ENCODE measurements around the gene CLCNKA. TPM values are rescaled to one million over a fixed set of nuclear protein-coding genes. Genes with fewer than 3 reads are reported as not detected.
"Not testable (repeated sequence)": the region's sequence is repeated elsewhere in the genome, so short reads cannot be mapped to it uniquely, and the experiment has no call there.

Gene CLCNKA
- total RNA-seq, 1 donor from 2014 or later: 0.65 TPM

DNA sequence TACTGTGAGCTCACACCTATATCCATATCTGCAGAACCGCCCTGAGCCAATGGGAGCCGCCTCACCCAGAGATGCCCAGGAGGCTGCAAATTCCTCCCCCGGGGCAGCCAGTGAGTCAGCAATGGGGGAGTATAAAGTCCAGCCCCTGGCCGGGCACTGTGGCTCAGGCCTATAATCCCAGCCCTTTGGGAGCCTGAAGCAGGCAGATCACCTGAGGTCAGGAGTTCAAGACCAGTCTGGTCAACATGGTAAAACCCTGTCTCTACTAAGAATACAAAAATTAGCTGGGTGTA is 16.7 kb downstream of the CLCNKA start:
- Histone ChIP-seq H3K36me3 (no peaks in the 10 kb centered on the region), H3K9me3 (no peaks in the 10 kb centered on the region), H3K4me3 (no peak overlapping the region), H3K4me1 (no peaks in the 10 kb centered on the region), H3K27ac (no peak overlapping the region), H3K27me3 (ENCODE audit: low read depth) (no peaks in the 10 kb centered on the region)
- DNase-seq: no peak
- no peak for TF ChIP-seq CTCF (IDR thresholded peaks at IDR 0.05)
- ATAC-seq: no peak
- intact Hi-C loops (cut with DNase I): no loop called here

DNA sequence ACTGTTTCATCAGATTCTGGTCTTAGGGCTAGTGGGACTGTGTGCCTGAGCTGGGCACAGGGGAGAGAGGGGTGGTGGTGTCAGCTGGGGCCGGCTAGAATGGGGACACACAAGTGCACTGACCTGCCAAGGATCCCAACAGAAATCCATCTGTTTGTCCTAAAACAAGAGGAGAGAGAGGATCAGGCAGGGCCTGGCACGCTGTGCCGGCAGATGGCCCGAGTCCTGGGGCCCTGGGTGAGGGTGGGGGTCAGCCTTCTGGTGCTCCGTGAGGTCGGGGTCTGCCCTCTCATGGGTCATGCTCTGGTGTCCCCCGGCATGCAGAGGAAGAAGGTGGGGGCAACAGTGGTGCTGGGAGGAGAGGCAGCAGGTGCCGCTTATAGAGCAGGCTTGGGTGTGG is 18.0 kb downstream of the CLCNKA start:
- ATAC-seq; H3K9me3 ChIP-seq; H3K4me3 ChIP-seq; H3K4me1 ChIP-seq; DNase-seq; H3K36me3 ChIP-seq; intact Hi-C loops (cut with DNase I); H3K27ac ChIP-seq; H3K27me3 ChIP-seq (ENCODE audit: low read depth): not testable (repeated sequence)

GRCh38 chr1:16041200-16041599 is 19.4 kb downstream of the CLCNKA start:
- no peaks in the 10 kb centered on the region for H3K36me3 ChIP-seq
- no peak overlapping the region for H3K4me3 ChIP-seq
- no peak for DNase-seq
- H3K27me3 ChIP-seq (ENCODE audit: low read depth): no peaks in the 10 kb centered on the region
- no peak for TF ChIP-seq CTCF (IDR thresholded peaks at IDR 0.05)
- no peak overlapping the region for H3K27ac ChIP-seq
- intact Hi-C loops (cut with DNase I): no loop called here
- no peaks in the 10 kb centered on the region for H3K9me3 ChIP-seq
- no peak for ATAC-seq
- no peaks in the 10 kb centered on the region for H3K4me1 ChIP-seq

DNA sequence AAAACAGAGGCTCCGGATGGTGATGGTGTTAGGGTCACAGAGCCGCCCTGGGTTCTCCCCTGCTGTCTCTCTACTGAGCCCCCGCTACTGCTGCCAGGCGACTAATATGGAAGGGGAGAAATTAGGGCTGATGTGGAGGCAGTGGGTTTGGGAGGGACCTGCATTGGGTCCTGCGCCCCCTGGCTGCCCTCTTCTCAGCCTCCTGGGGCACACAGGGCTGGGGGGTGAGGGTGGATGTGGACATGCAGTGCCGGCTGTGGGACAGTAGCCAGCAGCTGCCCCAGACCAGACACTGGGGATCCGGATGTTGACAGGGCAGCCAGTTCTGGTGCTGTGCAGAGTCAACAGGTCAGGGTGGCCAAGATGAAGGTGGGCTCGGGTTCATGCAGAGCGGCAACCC is 20.3 kb downstream of the CLCNKA start:
- no peak for DNase-seq
- no peaks in the 10 kb centered on the region for H3K36me3 ChIP-seq
- H3K4me3 ChIP-seq: no peak overlapping the region
- H3K27ac ChIP-seq: no peak overlapping the region
- no peak for TF ChIP-seq CTCF (IDR thresholded peaks at IDR 0.05)
- no peaks in the 10 kb centered on the region for H3K27me3 ChIP-seq (ENCODE audit: low read depth)
- no peaks in the 10 kb centered on the region for H3K4me1 ChIP-seq
- ATAC-seq: no peak
- intact Hi-C loops (cut with DNase I): no loop called here
- H3K9me3 ChIP-seq: no peaks in the 10 kb centered on the region

DNA sequence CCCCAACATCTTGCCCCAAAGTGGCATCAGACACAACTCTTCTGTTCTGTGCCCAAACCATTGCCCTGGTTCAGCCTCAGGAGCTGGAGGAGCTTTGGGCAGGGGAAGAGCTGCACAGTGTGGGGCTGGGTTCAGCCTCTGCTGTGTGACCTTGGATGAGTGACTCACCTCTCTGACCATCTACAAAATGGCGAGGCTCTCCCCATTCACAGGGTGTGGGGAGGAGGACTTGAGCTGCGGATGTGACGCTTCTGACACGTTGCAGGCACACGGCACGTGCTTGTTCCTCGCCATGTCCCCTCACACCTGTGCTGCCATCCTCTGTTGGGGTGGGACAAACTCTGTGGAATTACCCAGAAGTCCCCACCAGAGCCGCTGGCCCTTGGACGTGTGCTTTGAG is 20.8 kb downstream of the CLCNKA start:
- DNase-seq; H3K4me3 ChIP-seq; H3K36me3 ChIP-seq; H3K9me3 ChIP-seq; ATAC-seq; H3K27me3 ChIP-seq (ENCODE audit: low read depth); intact Hi-C loops (cut with DNase I); H3K4me1 ChIP-seq; H3K27ac ChIP-seq: not testable (repeated sequence)

- Histone ChIP-seq H3K9me3 (no peaks in the 10 kb centered on the region), H3K27ac (no peak within 1 kb of the TSS), H3K4me3 (no peak within 1 kb of the TSS), H3K36me3 (no peaks in the 10 kb centered on the region), H3K27me3 (ENCODE audit: low read depth) (no peaks in the 10 kb centered on the region), H3K4me1 (peaks cover 1% of the 10 kb centered on the region)
- intact Hi-C loops (cut with DNase I): no loop called here
- TF ChIP-seq CTCF (IDR thresholded peaks at IDR 0.05): no peak
- DNase-seq: no peak
- ATAC-seq: peak in 1 of 2 donors; percentile 26
Measured at GRCh38 chr1:16043521-16043920, 21.7 kb downstream of the CLCNKA start, which contains the start of gene CLCNKB. Gene CLCNKB (plus strand): TSS chr1:16043782. CDS start chr1:16044493, 711 bp downstream.

DNA sequence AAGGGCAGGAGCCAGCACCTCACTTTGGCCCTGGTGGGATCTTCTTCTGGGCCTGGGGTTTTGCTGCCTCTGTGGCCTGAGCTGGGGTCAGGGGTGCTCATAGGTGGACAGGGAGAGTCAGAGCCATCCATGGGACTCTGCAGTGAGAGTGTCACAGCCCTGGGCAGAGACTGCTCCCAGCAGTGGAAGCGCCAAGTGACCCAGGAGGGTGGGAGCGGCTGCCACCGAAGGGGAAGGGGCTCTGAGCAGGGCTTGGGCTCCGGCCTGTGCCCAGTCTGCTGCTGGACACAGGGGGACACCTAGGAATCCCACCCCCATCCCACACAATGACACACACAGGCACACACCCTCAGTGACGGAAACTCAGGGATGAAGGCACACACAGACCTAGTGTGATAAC is 22.1 kb downstream of the CLCNKA start:
- Histone ChIP-seq H3K36me3 (no peaks in the 10 kb centered on the region), H3K4me3 (no peak overlapping the region), H3K4me1 (peaks cover 6% of the 10 kb centered on the region), H3K27ac (no peak overlapping the region), H3K27me3 (ENCODE audit: low read depth) (peaks cover 4% of the 10 kb centered on the region), H3K9me3 (no peaks in the 10 kb centered on the region)
- DNase-seq (no peak), ATAC-seq (no peak)
- intact Hi-C loops (cut with DNase I): no loop called here
- TF ChIP-seq CTCF (IDR thresholded peaks at IDR 0.05): no peak
